H1 (cell line): Measurements from ENCODE around the gene BLOC1S4. TPM values are rescaled to one million over a fixed set of nuclear protein-coding genes. Genes with fewer than 3 reads are reported as not detected.

Experiments
- CTCF ChIA-PET: fragments of 300-600 bp; sonication (Branson Sonifier 250); formaldehyde crosslinking; loops from one replicate; lab custom pipeline; 2021; ENCODE audit not compliant: partially characterized antibody; lab: Charles Lee
- POLR2A ChIA-PET: fragments of 300-600 bp; sonication (Branson Sonifier 250); formaldehyde crosslinking; loops from one replicate; lab custom pipeline; 2021; ENCODE audit warnings: inconsistent platforms; ENCODE audit not compliant: partially characterized antibody; lab: Charles Lee
- DNase-seq, 2 experiments: peaks; one replicate each; pipeline versions ENCODE4 v3.0.0 to v3.0.0-alpha.2; 2010 to 2022; ENCODE audit warnings: low spot score in 2 of 2, low read depth in 1 of 2, mixed read lengths in 1 of 2
- FAIRE-seq: peaks from 2 replicates; lab custom pipeline; 2011; peaks lifted over from hg19 to GRCh38; lab: Jason Lieb, UNC
- H2AFZ ChIP-seq: 2 replicates; pipeline ENCODE4 v1.8.1; 2012; ENCODE audit warnings: low read length, inconsistent platforms
- H2AK5ac ChIP-seq: 2 replicates; pipeline ENCODE4 v1.6.1; 2013; ENCODE audit warnings: low read depth, low read length
- H2BK120ac ChIP-seq: replicated peaks from 2 replicates; pipeline ENCODE3; 2013; ENCODE audit warnings: low read depth, low read length, inconsistent platforms
- H2BK12ac ChIP-seq: 2 replicates; pipeline ENCODE4 v1.6.1; 2013; ENCODE audit warnings: low read depth, low read length
- H2BK15ac ChIP-seq: 2 replicates; pipeline ENCODE4 v1.6.1; 2013; ENCODE audit warnings: low read length
- H2BK20ac ChIP-seq: 2 replicates; pipeline ENCODE4 v1.6.1; 2013; ENCODE audit warnings: low read length
- H2BK5ac ChIP-seq: 2 replicates; pipeline ENCODE4 v1.6.1; 2013; ENCODE audit warnings: low read depth, low read length
- H3K14ac ChIP-seq: 2 replicates; pipeline ENCODE4 v1.6.1; 2013; ENCODE audit warnings: inconsistent platforms; ENCODE audit not compliant: insufficient read length
- H3K18ac ChIP-seq: 2 replicates; pipeline ENCODE4 v1.6.1; 2013; ENCODE audit warnings: low read length; ENCODE audit errors: extremely low read depth
- H3K23ac ChIP-seq: 2 replicates; pipeline ENCODE4 v1.6.1; 2013; ENCODE audit warnings: inconsistent platforms; ENCODE audit not compliant: insufficient read length
- H3K23me2 ChIP-seq: 2 replicates; pipeline ENCODE4 v1.6.1; 2013; ENCODE audit warnings: low read depth, low read length
- H3K27ac ChIP-seq: 2 replicates; pipeline ENCODE4 v1.6.1; 2011; ENCODE audit warnings: low read depth, low read length, inconsistent platforms
- H3K27me3 ChIP-seq, 4 experiments: replicated peaks in 1 of 4; 1 replicate in 1 of 4; 2 replicates in 3 of 4; pipeline versions ENCODE4 v1.6.1 to v1.8.1; 2011 to 2013; ENCODE audit warnings: low read length in 3 of 4, mild to moderate bottlenecking in 3 of 4, inconsistent platforms in 2 of 4, mixed read lengths in 2 of 4, moderate library complexity in 1 of 4; ENCODE audit not compliant: control insufficient read depth in 3 of 4, insufficient read depth in 3 of 4; ENCODE audit errors: extremely low read depth in 1 of 4
- H3K36me3 ChIP-seq, 4 experiments: 2 replicates each; pipeline versions ENCODE4 v1.6.1 to v1.8.1; 2011 to 2013; ENCODE audit warnings: mild to moderate bottlenecking in 4 of 4, low read length in 3 of 4, moderate library complexity in 2 of 4, control low read depth in 1 of 4, inconsistent platforms in 1 of 4; ENCODE audit not compliant: insufficient read depth in 4 of 4, control insufficient read depth in 2 of 4
- H3K4ac ChIP-seq: replicated peaks from 2 replicates; pipeline ENCODE3; 2013; ENCODE audit warnings: low read length, low read depth, mixed read lengths, inconsistent platforms; ENCODE audit not compliant: insufficient read length
- H3K4me1 ChIP-seq, 4 experiments: replicated peaks in 1 of 4; 1 replicate in 1 of 4; 2 replicates in 3 of 4; pipeline versions ENCODE4 v1.6.1 to v1.8.1; 2011 to 2013; ENCODE audit warnings: low read length in 3 of 4, inconsistent platforms in 2 of 4, mixed read lengths in 1 of 4; ENCODE audit not compliant: insufficient read depth in 4 of 4, control insufficient read depth in 3 of 4
- H3K4me2 ChIP-seq, 2 experiments: 2 replicates each; pipeline versions ENCODE4 v1.6.1 to v1.8.1; 2011 to 2013; ENCODE audit warnings: low read depth in 2 of 2, low read length in 2 of 2, control low read depth in 1 of 2, inconsistent platforms in 1 of 2, mild to moderate bottlenecking in 1 of 2; ENCODE audit not compliant: insufficient read depth in 1 of 2
- H3K4me3 ChIP-seq, 4 experiments: fragments of 200-600, 300-600 bp in 1 of 4; sonication (generic), shearing (Covaris generic), sonication (Bioruptor Twin) in 1 of 4; 2 replicates each; pipeline versions ENCODE4 v1.5.1 to v1.8.1; 2011 to 2016; ENCODE audit warnings: low read length in 4 of 4, low read depth in 3 of 4, control low read depth in 2 of 4, inconsistent platforms in 2 of 4, mild to moderate bottlenecking in 2 of 4, mixed read lengths in 1 of 4, moderate library complexity in 1 of 4; ENCODE audit not compliant: insufficient read depth in 2 of 4; ENCODE audit errors: extremely low read depth in 1 of 4
- H3K56ac ChIP-seq: replicated peaks from 2 replicates; pipeline ENCODE3; 2013; ENCODE audit warnings: low read depth, mild to moderate bottlenecking, mixed read lengths, low read length, inconsistent platforms; ENCODE audit not compliant: insufficient read length
- H3K79me1 ChIP-seq: 2 replicates; pipeline ENCODE4 v1.6.1; 2013; ENCODE audit warnings: low read depth, low read length, control low read depth
- H3K79me2 ChIP-seq, 2 experiments: 2 replicates each; pipeline versions ENCODE4 v1.6.1 to v1.8.1; 2012 to 2013; ENCODE audit warnings: low read length in 2 of 2, mild to moderate bottlenecking in 2 of 2, inconsistent platforms in 1 of 2; ENCODE audit not compliant: insufficient read depth in 2 of 2, control insufficient read depth in 1 of 2
- H3K9ac ChIP-seq, 4 experiments: replicated peaks in 1 of 4; 1 replicate in 1 of 4; 2 replicates in 3 of 4; pipeline versions ENCODE4 v1.6.1 to v1.8.1; 2011 to 2013; ENCODE audit warnings: low read depth in 3 of 4, low read length in 3 of 4, control low read depth in 2 of 4, mild to moderate bottlenecking in 2 of 4, moderate library complexity in 2 of 4, inconsistent platforms in 1 of 4; ENCODE audit errors: extremely low read depth in 1 of 4
- H3K9me3 ChIP-seq, 2 experiments: 2 replicates each; pipeline versions ENCODE4 v1.6.1 to v1.8.1; 2012 to 2013; ENCODE audit warnings: mild to moderate bottlenecking in 2 of 2, moderate library complexity in 2 of 2, control low read depth in 1 of 2, inconsistent platforms in 1 of 2, low read depth in 1 of 2, low read length in 1 of 2, mixed read lengths in 1 of 2; ENCODE audit not compliant: insufficient read depth in 2 of 2
- H4K20me1 ChIP-seq, 2 experiments: replicated peaks in 1 of 2; 2 replicates each; pipeline versions ENCODE3 to v1.8.1; 2011 to 2013; ENCODE audit warnings: inconsistent platforms in 2 of 2, low read length in 2 of 2, mild to moderate bottlenecking in 1 of 2; ENCODE audit not compliant: insufficient read depth in 2 of 2, control insufficient read depth in 1 of 2
- H4K5ac ChIP-seq: 2 replicates; pipeline ENCODE4 v1.6.1; 2013; ENCODE audit warnings: low read length, low read depth, mixed read lengths, inconsistent platforms; ENCODE audit not compliant: insufficient read length
- H4K8ac ChIP-seq: 2 replicates; pipeline ENCODE4 v1.8.0; 2013; ENCODE audit warnings: mild to moderate bottlenecking, moderate library complexity, low read length, inconsistent platforms; ENCODE audit not compliant: insufficient read depth; ENCODE audit errors: extremely low read depth
- H4K91ac ChIP-seq: replicated peaks from 2 replicates; pipeline ENCODE3; 2013; ENCODE audit warnings: low read length, mixed read lengths, inconsistent platforms; ENCODE audit not compliant: insufficient read length
- POLR2AphosphoS5 ChIP-seq: IDR thresholded peaks from 2 replicates; pipeline ENCODE4 v1.6.1; 2011; ENCODE audit warnings: low read depth, low read length
- WGBS, 2 experiments: shearing (Covaris generic) in 1 of 2; methylation state at CpG; one replicate each; pipeline versions ENCODE4 v1.1.6 to v1.1.7; 2013 to 2015; ENCODE audit warnings: low lambda C conversion rate in 2 of 2, mixed read lengths in 2 of 2, inconsistent platforms in 1 of 2, low coverage in 1 of 2, missing lambda C conversion rate in 1 of 2; ENCODE audit not compliant: insufficient replicate concordance in 2 of 2, insufficient coverage in 1 of 2, insufficient read length in 1 of 2; ENCODE audit errors: extremely low coverage in 1 of 2, missing lambda C conversion rate in 1 of 2; 5-methylcytosine and 5-hydroxymethylcytosine counted together
- polyA plus RNA-seq, 7 experiments: library from polyadenylated mRNA; depleted of rRNA in 3 of 7; stranded (reverse) in 5 of 7; unstranded in 2 of 7; fragments of >200 nt in 5 of 7; fragments of 200-250 nt in 2 of 7; gene quantifications; 1 replicate in 5 of 7; 2 replicates in 1 of 7; 4 replicates in 1 of 7; pipeline versions ENCODE4 v1.2.1 to v1.2.3, GENCODE V29; 2011 to 2013; ENCODE audit warnings: missing spikeins in 2 of 7, mixed read lengths in 2 of 7
- total RNA-seq: library from RNA; stranded (reverse); fragmentation: NEBNext Ultra II Directional; extraction: Animal tissue kit (Norgen Biotek cat#: 25700); gene quantifications from 2 replicates; pipeline ENCODE4 v1.2.1, GENCODE V29; 2021

Gene BLOC1S4
- total and polyA plus RNA-seq, 2 of the 8 experiments (the other 6 are each of a cell fraction or from before 2014, with no cell fraction given), result 19.1 to 27.8 TPM

DNA sequence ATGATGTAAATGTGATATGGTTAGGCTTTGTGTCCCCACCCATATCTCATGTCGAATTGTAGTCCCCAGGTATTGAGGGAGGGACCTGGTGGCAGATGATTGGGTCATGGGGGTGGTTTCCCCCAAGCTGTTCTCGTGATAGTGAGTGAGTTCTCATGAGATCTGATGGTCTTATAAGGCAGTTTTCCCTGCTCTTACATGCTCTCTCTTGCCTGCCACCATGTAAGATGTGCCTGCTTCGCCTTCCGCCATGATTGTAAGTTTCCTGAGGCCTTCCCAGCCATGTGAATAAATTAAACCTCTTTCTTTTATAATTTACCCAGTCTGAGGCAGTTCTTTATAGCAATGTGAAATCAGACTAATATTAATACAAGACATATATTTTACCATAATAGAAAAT is 23.9 kb downstream of the BLOC1S4 start:
- TF ChIP-seq POLR2AphosphoS5, result no peak
- TF ChIP-seq, all 59 proteins: peak for 0

More for the DNA sequence above, 23.9 kb downstream of the BLOC1S4 start:
- no peaks in the 10 kb centered on the region for H3K79me2 ChIP-seq
- no peaks in the 10 kb centered on the region for H3K36me3 ChIP-seq
- WGBS, 2 experiments, result 91% methylated on average over 4 of the region's 4 CpGs; no CpG with 5 or more reads in 1 of the 2 experiments
- H3K9me3 ChIP-seq, result peaks cover 0 to 3% of the 10 kb centered on the region in 2 experiments; a peak in 1 of 4 replicates
- H3K56ac ChIP-seq, result no peak overlapping the region
- H3K4me1 ChIP-seq, result no peaks in the 10 kb centered on the region
- H3K27me3 ChIP-seq, result no peaks in the 10 kb centered on the region
- no peak overlapping the region for H2AK5ac ChIP-seq
- ChIA-PET CTCF (no interaction called here), POLR2A (no interaction called here)
- H2AFZ ChIP-seq, result no peak overlapping the region
- no peak overlapping the region for H3K14ac ChIP-seq
- no peaks in the 10 kb centered on the region for H3K79me1 ChIP-seq
- no peak overlapping the region for H2BK15ac ChIP-seq
- H3K23ac ChIP-seq, result no peak overlapping the region
- H2BK12ac ChIP-seq, result no peak overlapping the region
- H3K23me2 ChIP-seq, result no peaks in the 10 kb centered on the region
- no peak overlapping the region for H3K9ac ChIP-seq
- DNase-seq (no peak), FAIRE-seq (no peak)
- no peak overlapping the region for H2BK20ac ChIP-seq
- H3K4me3 ChIP-seq, result no peak overlapping the region
- H3K27ac ChIP-seq, result no peak overlapping the region
- H3K4ac ChIP-seq, result no peak overlapping the region
- no peak overlapping the region for H4K5ac ChIP-seq
- H2BK5ac ChIP-seq, result no peak overlapping the region
- no peak overlapping the region for H3K4me2 ChIP-seq
- H3K18ac ChIP-seq, result no peak overlapping the region
- H4K20me1 ChIP-seq, result no peaks in the 10 kb centered on the region
- H4K8ac ChIP-seq, result no peak overlapping the region
- H2BK120ac ChIP-seq, result no peak overlapping the region
- H4K91ac ChIP-seq, result no peak overlapping the region
